ENCODE results near the gene CYP8B1. TPM values are rescaled to one million over a fixed set of nuclear protein-coding genes. Genes with fewer than 3 reads are reported as not detected.

CYP8B1 gene
- total and polyA plus RNA-seq, 9 of the 15 experiments (the other 6 are each of a cell fraction or from before 2014, with no cell fraction given) = 0.04 TPM; not detected in 8

GRCh38 chr3:42830437-42831320, 45.0 kb downstream of the CYP8B1 start (continued):
- TF ChIP-seq REST (IDR thresholded peaks at IDR 0.05; ENCODE audit: borderline replicate concordance) (peak; percentile 81), REST (CRISPR knock-in tag; IDR thresholded peaks at IDR 0.05; ENCODE audit: low read depth) (no peak), CC2D1A (IDR thresholded peaks at IDR 0.05) (peak; percentile 63), DEAF1 (CRISPR knock-in tag; IDR thresholded peaks at IDR 0.05) (peak; percentile 74), HNRNPL (IDR thresholded peaks at IDR 0.05; ENCODE audit: low read depth, low read length) (peak; percentile 21; the same call in 1 of the 2 replicates), PHB2 (IDR thresholded peaks at IDR 0.05; ENCODE audit: low read depth) (0 out of 2 replicates have a peak, but pooled peaks have one; percentile 19), NR2C2 (CRISPR knock-in tag; IDR thresholded peaks at IDR 0.05) (no peak), NR2C2 (tag; IDR thresholded peaks at IDR 0.05) (no peak), MTF1 (CRISPR knock-in tag; IDR thresholded peaks at IDR 0.05; ENCODE audit: borderline replicate concordance) (no peak)
- TF ChIP-seq, protein P1, sequence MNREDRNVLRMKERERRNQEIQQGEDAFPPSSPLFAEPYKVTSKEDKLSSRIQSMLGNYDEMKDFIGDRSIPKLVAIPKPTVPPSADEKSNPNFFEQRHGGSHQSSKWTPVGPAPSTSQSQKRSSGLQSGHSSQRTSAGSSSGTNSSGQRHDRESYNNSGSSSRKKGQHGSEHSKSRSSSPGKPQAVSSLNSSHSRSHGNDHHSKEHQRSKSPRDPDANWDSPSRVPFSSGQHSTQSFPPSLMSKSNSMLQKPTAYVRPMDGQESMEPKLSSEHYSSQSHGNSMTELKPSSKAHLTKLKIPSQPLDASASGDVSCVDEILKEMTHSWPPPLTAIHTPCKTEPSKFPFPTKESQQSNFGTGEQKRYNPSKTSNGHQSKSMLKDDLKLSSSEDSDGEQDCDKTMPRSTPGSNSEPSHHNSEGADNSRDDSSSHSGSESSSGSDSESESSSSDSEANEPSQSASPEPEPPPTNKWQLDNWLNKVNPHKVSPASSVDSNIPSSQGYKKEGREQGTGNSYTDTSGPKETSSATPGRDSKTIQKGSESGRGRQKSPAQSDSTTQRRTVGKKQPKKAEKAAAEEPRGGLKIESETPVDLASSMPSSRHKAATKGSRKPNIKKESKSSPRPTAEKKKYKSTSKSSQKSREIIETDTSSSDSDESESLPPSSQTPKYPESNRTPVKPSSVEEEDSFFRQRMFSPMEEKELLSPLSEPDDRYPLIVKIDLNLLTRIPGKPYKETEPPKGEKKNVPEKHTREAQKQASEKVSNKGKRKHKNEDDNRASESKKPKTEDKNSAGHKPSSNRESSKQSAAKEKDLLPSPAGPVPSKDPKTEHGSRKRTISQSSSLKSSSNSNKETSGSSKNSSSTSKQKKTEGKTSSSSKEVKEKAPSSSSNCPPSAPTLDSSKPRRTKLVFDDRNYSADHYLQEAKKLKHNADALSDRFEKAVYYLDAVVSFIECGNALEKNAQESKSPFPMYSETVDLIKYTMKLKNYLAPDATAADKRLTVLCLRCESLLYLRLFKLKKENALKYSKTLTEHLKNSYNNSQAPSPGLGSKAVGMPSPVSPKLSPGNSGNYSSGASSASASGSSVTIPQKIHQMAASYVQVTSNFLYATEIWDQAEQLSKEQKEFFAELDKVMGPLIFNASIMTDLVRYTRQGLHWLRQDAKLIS (CRISPR knock-in tag; IDR thresholded peaks at IDR 0.05) = peak; percentile 46; the same call in 1 of the 2 replicates
- TF ChIP-seq, protein P2, sequence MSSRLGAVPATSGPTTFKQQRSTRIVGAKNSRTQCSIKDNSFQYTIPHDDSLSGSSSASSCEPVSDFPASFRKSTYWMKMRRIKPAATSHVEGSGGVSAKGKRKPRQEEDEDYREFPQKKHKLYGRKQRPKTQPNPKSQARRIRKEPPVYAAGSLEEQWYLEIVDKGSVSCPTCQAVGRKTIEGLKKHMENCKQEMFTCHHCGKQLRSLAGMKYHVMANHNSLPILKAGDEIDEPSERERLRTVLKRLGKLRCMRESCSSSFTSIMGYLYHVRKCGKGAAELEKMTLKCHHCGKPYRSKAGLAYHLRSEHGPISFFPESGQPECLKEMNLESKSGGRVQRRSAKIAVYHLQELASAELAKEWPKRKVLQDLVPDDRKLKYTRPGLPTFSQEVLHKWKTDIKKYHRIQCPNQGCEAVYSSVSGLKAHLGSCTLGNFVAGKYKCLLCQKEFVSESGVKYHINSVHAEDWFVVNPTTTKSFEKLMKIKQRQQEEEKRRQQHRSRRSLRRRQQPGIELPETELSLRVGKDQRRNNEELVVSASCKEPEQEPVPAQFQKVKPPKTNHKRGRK (tag; IDR thresholded peaks at IDR 0.05) = peak; percentile 85

Data from K562 (cell line).